ENCODE results near the gene LMOD1.

The LMOD1 gene

GRCh38 chr1:201884425-201884824 is 61.9 kb downstream of the LMOD1 start:
- no peak overlapping the region for H3K4me3 ChIP-seq (ENCODE audit: low read depth, low read length)
- TF ChIP-seq, protein P1, sequence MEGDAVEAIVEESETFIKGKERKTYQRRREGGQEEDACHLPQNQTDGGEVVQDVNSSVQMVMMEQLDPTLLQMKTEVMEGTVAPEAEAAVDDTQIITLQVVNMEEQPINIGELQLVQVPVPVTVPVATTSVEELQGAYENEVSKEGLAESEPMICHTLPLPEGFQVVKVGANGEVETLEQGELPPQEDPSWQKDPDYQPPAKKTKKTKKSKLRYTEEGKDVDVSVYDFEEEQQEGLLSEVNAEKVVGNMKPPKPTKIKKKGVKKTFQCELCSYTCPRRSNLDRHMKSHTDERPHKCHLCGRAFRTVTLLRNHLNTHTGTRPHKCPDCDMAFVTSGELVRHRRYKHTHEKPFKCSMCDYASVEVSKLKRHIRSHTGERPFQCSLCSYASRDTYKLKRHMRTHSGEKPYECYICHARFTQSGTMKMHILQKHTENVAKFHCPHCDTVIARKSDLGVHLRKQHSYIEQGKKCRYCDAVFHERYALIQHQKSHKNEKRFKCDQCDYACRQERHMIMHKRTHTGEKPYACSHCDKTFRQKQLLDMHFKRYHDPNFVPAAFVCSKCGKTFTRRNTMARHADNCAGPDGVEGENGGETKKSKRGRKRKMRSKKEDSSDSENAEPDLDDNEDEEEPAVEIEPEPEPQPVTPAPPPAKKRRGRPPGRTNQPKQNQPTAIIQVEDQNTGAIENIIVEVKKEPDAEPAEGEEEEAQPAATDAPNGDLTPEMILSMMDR (IDR thresholded peaks at IDR 0.05; ENCODE audit: low read depth, low read length): no peak

DNA sequence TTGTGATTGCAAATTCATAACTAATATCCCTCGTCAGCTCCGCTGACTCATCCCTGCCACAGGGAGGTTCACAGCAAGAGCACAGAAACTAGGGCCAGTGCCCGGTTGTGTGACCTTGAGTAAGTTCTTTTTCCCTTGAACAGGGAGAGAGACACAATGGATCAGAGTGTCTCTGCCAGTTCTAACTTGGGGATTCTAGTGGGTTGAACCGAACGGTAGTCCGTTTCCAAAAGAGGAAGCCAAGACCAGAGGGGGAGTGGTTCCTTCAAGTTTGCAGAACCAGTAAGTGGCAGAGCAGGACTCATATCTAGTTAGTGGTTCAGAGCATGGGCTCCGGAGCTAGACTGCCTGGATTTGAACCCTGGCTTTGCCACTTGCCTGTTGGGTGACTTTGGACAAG is 62.6 kb downstream of the LMOD1 start:
- H3K4me3 ChIP-seq (ENCODE audit: low read depth, low read length): no peak overlapping the region
- TF ChIP-seq, protein P1 (IDR thresholded peaks at IDR 0.05; ENCODE audit: low read depth, low read length): no peak

DNA sequence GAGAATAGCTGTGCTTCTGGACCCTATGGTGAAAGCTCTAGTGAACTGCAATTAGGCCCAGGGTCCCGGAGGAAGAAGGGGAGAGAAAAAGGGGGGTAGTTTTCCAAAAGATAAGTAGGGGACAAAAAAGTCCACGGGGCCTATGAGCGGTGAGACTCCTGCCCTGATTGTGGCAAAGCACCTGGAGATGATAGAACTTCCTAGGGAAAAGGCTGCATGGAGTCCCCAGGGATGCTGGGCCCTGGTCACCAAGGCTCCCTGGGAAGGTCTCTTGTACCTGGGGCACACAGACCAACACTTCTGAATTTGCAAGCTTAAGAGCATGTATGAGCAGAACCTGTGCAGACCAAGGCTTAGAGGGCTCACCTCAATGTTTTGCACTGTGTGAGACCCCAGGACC is 63.1 kb downstream of the LMOD1 start:
- H3K4me3 ChIP-seq (ENCODE audit: low read depth, low read length): no peak overlapping the region
- TF ChIP-seq, protein P1 (IDR thresholded peaks at IDR 0.05; ENCODE audit: low read depth, low read length): no peak

DNA sequence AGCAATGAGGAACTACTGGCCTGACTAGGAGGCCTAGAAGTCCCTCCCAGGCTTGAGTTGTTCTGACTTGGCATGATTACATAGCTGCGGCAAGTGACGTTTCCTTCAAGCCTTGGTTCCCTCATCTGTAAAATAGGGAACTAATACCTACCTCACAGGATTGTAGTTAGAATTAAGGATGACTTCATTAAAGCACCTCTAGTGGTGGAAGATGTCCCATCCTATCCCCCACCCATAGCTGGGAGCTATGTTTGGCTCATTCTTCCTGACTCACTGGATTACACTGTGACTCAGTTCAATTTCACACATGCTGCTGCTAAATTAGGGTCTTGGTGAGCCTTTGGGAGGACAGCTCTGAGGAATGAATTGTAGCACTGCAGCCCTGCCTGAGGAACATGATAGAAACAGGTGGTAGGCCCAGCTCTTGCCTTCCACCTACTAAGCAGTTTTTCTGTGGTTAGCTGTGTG is 63.6 kb downstream of the LMOD1 start:
- TF ChIP-seq, protein P1 (IDR thresholded peaks at IDR 0.05; ENCODE audit: low read depth, low read length): peak; percentile 20; the same call in 1 of the 2 replicates
- no peak overlapping the region for H3K4me3 ChIP-seq (ENCODE audit: low read depth, low read length)

GRCh38 chr1:201881617-201882016 is 64.7 kb downstream of the LMOD1 start:
- H3K4me3 ChIP-seq (ENCODE audit: low read depth, low read length): no peak overlapping the region
- TF ChIP-seq, protein P1 (IDR thresholded peaks at IDR 0.05; ENCODE audit: low read depth, low read length): no peak

DNA sequence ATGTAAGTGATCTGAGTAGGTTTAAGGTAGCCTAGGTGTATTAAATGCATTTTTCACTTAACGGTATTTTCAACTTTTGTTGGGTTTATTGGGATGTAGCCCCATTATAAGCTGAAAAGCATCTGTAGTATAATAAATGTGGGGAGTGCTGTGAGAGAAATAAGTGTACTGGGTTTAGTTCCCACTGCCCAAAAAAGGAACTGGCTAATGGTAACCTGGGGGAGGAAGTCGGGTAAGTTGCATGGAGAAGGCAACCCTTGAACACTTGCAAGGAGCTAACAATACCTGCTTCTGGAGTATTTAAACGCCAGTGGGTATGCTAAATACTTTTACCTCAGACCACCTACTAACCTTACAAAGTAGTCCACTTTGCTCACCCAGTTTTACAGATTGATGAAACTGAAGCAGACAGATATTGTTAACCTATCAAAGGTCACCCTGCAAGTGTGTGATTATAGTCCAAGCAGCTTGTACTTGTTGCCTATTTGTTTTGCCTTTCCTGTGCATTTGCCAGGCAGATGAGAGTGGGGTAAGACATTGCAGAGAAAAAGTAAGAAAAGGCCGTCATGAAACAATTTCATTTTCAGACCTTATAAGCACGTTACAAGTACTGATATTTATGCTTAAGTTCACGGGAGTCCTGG is 65.3 kb downstream of the LMOD1 start:
- H3K4me3 ChIP-seq (ENCODE audit: low read depth, low read length): no peak overlapping the region
- TF ChIP-seq, protein P1 (IDR thresholded peaks at IDR 0.05; ENCODE audit: low read depth, low read length): no peak

GRCh38 chr1:201877877-201878401 is 68.4 kb downstream of the LMOD1 start:
- TF ChIP-seq, protein P1 (IDR thresholded peaks at IDR 0.05; ENCODE audit: low read depth, low read length): peak; percentile 59; the same call in 1 of the 2 replicates
- H3K4me3 ChIP-seq (ENCODE audit: low read depth, low read length): no peak overlapping the region

Measured in WI38 (cell line).